Fibroblast of skin of scalp (primary cell): ENCODE results near the gene ADGRV1.
"Not testable (repeated sequence)": the region's sequence is repeated elsewhere in the genome, so short reads cannot be mapped to it uniquely, and the experiment has no call there.

Experiments used
- DNase-seq: peaks from one replicate; pipeline ENCODE4 v3.0.0-alpha.2; 2013

The ADGRV1 gene

DNA sequence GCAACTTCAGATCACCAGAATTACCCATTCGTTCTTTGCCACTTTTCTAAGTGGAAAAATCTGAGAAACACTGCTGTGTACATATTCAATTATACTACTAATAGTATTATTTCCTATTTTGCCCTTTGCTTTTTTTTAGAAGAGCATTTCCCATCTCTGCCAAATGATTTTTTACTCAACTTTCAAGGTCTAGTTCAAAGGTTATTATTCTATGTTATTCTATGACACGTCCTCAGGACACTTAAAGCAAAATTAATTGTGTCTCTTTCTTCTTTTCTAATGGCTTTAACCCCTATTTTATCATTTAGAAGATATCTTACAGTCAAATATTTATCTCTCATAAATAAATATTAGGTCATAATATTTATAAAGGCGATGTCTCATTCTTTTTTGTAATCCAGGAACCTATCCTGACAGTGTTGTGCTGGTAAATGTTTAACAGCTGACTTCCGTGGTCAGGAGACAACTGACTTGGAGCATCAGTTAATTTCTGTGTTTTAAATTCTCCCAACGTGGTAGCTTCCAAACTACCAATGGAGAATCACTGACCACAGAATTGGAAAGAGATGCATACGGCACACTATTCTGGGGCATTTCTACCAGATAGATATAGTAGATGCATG, 449.3 kb downstream of the ADGRV1 start:
- no peak for DNase-seq

DNA sequence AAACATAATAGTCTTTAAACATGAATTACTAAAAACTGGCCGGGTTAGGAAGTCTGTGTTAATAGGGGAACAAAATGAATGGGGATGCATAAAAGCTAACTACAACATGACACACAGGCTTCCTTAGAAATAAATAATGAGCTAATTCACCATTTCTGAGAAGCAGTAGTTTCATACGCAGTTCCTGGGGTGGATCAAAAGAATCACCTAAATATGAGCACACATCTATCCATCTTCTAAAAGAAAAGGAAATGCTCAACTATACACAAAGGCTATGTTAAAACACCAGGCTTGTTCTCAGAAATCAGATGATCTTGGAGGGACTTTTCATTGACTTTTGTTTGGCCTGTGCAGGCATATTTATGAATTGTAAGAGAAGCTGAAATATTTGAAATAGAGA, 451.5 kb downstream of the ADGRV1 start:
- no peak for DNase-seq

DNA sequence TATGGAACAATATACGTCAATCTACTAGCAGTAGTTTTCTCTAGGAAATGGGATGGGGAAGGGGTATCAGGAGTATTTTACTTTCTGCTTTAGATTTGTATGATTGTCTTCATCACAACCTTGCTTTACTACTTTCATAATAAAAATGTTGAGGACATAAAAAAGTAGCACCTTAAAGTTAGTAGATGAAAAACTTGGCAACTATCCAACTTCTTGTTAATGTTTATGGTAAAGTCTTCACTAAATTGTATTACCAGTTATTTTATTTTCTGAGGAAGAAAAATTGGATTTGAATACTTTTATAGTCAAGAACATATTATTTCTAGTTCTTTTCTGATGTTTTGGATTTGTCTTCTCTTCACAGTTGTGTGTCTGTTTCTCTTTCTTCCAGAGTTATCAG, 452.4 kb downstream of the ADGRV1 start:
- DNase-seq = no peak

DNA sequence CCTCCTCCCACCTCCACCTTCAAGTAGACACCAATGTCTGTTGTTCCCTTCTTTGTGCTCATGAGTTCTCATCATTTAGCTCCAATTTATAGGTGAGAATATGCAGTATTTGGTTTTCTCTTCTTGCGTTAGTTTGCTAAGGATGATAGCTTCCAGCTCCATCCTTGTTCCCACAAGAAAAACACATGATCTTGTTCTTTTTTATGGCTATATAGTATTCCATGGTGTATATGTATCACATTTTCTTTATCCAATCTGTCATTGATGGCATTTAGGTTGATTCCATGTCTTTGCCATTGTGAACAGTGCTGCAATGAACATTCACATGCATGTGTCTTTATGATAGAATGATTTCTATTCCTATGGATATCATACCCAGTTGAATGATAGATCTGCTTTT, 454.3 kb downstream of the ADGRV1 start:
- DNase-seq = not testable (repeated sequence)

DNA sequence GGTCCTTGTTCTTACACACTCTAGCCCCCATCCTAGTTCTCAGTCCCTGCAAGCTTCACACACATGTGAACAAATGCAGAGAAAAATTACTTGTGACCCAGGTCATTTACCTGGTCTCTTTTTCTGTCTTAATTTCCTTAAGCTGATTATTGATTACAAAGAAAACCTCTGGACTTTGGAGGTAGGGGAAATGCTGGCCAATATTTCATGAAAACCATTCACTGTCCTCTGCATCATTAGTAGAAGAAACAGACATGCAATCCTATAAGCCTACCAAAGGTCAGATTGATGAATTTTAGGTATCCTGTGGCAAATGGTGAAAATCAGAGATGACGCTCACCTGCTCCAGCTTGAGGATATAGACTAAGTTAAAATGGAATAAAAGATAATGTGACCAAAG, 457.7 kb downstream of the ADGRV1 start:
- DNase-seq = no peak

DNA sequence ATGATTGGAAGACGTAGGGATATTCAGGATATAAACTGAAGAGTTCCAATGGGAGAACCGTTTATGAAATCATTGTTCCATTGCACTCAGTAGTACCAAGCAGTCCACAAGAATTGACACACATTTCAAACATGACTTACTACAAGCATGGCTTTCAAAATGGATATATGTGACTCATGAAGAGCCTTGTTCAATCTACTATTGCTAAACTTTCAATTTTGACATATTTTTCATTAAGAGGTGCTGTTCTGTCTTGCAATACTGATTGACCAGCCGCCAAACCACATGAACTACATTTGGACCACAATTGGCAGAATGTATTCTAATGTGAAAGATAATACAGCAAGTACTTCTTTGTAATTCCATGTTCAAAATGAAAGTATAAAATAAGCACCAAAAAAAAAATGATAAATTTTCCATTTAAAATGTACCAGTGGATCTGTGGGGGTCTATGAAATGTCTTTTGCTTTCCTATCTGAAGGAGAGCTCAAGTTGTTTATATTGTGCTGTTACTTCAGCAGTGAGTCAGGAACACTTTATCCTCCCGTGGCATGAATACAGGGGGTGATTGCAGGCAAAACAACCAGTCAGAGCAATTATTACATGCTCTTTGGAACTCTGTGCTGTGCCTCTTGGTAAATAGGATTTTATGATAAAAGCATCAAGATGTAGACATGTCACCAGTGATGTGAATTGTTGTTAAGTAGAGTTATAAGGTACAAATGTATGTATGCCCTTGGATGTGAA, 458.5 kb downstream of the ADGRV1 start:
- no peak for DNase-seq

DNA sequence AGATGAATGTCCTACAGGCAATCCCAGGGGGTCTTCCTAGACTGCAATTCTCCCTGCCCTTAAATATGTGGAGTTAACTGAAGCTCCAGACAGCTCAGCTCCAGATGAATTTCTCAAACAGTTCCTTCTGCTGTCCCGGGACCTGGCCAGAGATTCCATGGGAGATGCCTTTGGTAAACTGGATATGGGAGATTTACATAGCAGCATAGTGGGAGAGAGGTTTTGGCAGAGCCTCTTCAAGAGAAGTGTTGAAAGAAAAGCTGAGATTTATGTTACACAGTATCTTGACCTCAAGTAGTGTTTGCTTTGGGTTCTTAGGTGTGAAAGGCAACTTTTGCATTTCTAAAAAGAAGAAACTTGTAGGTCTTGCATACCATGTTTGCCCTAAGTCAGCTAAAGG, 459.6 kb downstream of the ADGRV1 start:
- no peak for DNase-seq

DNA sequence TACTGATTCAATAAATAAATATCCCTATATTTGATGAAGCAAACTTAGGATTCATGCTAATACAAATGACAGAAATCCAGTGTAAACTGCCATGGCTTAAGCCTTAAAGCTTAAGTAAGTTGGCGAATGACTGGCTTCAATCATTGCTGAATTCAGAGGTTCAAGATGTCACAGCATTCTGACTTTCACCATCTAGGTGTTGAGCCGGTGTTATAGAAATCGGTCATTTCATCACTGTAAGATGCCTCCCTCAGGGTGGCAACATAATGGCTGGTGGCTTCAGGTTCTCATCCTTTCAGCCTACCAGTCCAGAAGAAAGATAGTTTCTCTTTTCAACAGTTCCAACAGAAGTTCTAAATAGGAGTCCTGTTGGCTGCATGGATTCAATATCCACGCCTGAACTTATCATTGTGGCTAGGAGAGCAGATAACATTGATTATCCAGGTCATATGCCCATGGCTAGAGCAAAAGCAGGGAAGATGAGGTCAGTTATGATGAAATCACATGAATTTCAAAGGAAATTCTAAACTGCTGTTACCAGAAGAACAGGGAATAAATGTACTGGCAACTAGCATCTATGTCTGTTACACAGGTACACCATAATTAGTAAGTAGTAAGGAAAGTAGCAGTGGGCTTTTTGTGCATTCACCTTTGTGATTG, 460.2 kb downstream of the ADGRV1 start:
- no peak for DNase-seq

DNA sequence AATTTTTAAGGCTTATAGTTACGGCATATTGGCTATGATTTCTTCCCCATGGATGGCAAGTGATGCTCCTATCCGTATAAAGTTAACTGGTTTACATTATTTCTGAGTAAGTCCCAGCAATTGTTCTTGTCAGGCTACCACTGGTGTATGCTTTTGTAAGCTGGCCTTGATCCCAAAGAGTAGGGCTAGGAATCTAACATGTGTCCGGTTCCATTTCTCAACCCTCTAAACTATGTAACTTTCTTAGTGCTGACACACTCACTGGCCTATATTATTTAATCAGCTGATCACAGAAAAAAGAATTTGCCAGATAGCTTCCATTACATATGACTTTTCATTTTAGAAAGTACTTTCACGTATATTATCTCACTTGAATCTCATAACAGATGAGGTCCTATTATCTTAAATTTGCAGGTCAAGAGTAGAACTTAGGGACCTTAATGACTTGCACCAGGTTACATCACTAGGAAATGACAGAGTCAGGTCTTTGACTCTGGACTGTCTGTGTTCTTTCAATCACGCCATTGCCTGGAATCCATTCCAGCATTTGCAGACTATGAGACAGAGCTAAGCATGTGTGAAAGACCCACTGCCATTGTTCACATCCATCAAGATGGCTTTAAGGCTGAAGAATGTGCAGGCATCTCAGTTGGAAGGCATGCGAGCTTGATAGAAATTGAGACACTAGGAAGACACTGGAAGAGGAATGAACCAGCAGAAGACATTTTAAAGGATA, 461.6 kb downstream of the ADGRV1 start:
- DNase-seq = peak; percentile 46

DNA sequence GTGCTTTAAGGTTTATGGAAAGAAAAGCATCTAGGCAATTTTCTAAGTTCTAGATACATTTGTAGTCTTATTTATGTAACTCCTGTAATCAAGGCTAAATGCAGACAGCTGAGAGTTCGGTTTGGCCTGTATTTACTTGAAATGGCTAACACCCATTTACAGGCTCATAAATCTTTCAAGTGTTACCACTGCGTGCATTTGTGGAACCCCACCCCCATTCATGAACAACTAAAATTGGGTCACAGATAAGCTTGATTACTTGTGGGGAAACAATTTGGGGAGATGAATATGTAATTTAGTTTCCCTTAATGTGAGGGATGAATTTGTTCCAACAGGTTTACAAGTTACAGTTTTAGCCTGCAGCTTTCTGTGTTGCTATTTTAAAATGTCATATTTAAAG, 463.9 kb downstream of the ADGRV1 start:
- DNase-seq = no peak

DNA sequence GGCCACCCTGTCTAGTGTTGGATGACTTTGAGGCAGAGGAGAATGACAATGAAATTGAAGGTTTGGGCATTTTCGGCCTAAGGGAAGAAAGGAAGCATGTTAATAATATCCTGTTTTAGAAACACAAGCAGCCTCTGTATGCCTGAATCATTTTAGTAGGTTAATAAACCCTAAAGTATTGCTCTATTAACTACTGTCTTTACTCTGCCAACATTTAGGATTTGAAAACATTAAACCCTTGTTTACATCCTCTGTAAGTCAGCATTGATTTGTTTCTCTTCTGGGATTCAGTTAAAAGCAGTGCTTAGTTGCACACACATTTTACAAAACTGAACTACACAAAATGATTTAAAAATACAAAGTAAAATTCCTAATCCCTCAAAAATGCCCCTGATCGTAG, 465.6 kb downstream of the ADGRV1 start:
- DNase-seq = no peak

DNA sequence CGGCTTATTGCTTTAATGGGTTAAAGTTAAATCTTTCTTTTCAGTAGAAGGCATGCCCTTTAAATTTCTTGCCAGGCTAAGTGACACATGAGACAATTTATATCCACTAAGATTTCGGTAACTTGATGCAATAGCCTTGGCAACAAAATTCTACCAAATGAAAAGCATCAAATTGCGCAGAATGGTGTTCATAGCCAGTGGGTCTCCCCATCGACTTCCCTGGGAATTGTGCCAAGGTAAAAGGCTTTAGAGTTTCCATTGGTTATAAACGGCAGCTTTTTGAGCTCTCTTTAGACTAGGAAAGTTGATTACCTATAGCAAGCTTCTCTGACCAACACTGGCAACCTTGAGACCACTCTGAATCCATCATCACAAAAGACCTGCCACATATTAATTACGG, 466.1 kb downstream of the ADGRV1 start:
- no peak for DNase-seq

DNA sequence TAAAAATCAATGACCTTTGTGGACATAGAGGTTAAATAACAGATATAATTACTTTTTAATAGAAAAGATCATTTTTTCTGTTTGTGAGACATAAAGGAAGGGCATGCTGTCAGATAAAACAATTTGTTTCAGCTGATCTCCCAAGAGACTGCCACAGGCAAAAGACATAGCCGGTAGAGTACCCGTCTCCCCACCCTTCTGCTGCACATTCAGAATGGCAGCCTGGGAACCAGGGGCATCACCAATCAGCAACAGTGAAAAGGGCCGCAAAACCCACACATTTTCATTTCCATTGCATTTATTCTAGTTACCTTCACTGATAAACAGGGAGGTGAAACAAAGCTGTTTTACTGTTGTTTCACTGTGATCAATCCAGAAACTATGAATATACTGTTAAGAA, 466.9 kb downstream of the ADGRV1 start:
- DNase-seq = no peak

DNA sequence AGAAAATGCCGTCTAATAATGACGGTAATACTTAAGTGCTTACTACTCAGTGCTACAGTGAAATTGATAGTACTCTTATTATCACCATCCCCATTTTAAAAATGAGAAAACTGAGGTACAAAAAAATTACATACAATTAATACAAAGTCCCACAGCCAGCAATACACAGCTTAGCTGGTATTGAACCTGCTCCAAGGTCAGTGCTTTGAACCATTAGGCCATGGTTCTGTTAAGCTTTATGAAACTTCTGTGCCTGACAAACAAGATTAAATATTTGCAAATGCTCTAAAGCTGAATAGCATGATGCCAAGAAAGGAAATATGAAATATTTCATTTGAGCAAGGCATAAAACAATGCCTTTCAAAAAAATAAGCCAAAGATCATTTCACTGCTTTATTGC, 467.4 kb downstream of the ADGRV1 start:
- DNase-seq = no peak

DNA sequence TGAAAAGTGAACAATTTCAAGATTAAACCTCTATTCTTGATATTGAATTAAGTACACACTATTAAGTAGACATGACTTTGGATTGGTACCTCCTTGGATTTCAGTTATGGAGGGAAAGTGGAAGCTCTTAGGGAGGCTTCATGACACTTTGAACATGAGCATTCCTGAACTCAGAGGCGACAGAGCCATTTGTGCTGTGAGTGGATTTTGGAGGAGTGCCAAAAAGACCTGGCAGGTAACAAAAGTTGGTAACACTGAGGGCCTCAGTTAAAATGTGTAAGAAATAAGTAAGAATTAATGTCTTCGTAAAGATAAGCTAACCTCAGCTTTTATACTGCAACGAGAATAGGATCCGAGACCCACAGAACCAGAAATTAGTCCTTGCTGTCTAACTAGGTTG, 467.9 kb downstream of the ADGRV1 start:
- no peak for DNase-seq

DNA sequence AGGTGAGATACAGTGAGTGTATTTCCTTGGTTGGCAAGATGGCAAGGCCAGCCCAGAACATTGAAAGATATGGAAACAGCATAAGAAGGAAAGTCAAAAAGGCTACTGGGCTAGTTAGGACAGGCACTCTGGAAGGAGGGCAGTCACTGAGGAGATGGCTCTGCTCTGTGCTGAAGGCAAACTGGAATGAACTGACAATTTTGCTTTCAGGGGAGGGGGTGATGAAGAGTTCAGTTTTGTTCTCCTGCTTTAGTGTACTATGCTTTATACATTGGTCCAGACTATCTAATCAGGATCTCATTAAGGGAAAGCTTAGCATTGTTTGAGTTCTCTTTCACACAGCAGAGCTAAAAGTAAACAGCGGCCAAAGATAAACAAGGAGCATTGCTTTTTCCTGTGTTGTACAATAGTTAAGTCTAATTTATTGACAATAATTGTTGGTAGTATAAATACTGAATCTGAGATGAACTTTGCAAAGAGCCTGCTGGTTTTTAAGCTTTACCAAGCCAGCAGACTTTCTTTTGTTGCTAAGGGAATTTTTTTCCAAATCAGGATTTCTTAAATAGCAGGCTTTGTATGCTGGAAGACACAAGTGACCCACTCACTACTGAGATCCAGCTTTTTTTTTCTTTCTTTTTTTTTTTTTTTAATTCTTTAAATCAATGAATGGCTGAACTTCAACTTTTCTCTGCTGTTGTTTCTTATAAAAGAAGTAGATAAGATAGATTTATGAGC, 469.0 kb downstream of the ADGRV1 start:
- no peak for DNase-seq

DNA sequence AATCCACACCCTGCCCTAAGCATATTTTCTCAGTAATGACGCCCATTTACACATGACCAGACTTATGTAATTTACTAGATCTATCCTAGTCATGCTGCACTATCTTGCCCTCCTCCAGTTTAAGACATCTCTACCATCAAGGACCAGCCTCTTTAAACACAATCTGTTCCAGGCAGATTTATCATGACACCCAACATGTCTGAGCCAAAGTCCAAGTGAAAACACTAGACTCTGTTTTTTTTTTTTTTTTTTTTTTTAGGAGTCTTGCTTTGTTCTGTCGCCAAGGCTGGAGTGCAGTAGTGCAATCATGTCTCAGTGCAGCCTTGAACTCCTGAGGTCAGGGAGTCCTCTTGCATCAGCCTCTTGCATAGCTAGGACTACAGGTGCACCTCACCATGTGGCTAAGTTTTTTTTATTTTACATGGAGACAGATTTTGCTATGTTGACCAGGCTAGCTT, 469.9 kb downstream of the ADGRV1 start:
- DNase-seq = no peak

DNA sequence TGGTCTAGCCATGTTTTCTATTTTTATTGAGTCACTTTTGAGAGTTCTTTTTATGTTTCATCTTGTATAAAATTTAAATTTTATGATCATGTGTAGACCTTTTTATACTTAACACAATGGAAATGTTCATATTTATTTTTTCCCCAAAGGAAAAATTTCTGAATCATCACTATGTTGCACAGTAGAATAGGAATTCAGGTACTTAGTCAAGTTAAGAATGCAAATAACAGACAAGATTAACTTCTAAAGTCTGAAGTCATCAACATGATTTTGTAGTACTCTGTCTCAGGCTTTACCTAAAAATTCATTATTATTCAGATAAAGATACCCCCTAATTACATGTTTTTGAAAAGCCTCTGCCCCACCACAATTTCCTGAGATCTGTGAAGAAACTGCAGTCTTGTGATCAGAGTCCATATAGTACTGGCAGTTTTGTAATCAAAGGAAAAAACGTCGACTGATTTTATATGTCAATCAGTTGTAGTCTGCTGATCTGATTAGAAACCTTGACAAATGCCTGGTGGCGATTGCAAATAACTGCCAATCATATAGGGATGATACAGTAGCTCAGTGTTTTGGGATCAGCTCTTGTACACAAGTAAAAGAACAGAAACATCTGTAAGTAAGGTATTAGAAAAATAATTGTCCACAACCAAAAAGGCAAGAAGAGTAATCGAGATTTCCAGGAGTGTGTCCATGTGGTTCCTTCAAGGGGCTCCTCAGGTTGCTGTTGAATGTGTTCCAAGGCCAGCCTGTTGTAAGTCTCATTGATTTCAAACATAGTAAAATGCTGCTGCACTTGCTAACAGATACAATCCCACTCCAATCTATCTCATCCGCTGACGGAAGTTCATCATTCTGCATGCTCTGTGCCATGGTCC, 472.2 kb downstream of the ADGRV1 start:
- DNase-seq = no peak

DNA sequence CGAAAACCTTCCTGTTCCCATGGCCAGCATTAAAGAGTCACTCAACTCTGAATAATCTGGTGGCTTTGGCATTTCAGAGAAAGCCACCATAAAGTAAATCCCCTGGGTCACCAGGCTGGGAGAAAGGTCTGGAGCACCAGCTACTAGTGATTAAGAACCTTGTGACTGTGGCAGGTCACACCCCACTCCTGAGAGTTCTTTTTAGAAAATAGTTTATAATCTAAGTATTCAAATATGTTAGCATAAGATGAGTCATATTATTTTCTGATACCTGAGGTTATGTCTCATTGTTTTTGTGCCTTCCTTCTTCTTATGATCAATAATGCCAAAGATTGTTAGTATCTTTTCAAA, 472.8 kb downstream of the ADGRV1 start:
- no peak for DNase-seq

DNA sequence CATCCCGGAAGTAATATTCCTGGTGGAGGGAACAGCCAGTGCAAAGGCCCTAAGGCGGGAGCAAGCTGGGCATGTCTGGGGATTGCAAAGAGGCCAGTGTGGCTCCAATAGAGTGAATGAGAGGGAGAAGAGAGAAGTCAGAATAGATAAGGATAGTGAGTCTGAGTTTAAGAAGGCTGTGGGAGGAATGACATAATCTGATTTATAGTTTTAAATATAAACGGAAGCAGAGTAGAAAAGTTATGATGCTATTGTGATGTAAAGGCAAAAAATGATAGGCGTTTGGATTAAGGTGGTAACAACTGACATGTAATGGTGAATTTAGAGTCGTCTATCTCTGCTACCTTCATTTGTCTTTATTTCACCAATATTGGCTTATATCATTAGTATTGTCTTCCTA, 473.5 kb downstream of the ADGRV1 start:
- no peak for DNase-seq

DNA sequence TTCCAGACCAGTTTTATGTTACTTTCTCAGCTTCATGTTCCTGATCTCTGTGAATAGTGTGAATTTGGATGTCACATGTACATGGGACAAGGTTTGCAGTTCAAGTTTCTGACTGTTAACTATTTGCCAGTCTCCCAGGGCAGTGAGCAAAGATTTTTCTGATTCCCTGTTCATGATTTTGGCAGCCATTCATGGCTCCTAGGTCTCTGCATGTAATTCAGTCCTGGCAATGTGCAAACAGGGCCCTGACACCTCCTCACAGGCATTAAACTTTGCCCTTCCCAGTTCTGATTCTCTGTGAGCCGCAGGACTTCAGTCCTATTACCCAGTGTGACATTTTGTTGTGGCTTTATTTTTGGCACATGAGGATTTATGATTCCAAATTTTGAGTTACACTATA, 474.8 kb downstream of the ADGRV1 start:
- DNase-seq = no peak
